HEK293 (cell line): ENCODE measurements around the gene RBPJ.

ENCODE experiments used
- HIC1 ChIP-seq: fragments of 450-650 bp; formaldehyde crosslinking; IDR thresholded peaks from 2 replicates; pipeline ENCODE4 v1.5.1; 2016; ENCODE audit warnings: missing biosample characterization, missing genetic modification characterization
- PRDM4 ChIP-seq: fragments of 450-650 bp; formaldehyde crosslinking; IDR thresholded peaks from 2 replicates; pipeline ENCODE4 v1.5.1; 2017; ENCODE audit warnings: missing biosample characterization, missing genetic modification characterization
- REPIN1 ChIP-seq: fragments of 450-650 bp; formaldehyde crosslinking; IDR thresholded peaks from 2 replicates; pipeline ENCODE4 v1.5.1; 2017; ENCODE audit warnings: missing biosample characterization, missing genetic modification characterization, low read depth
- SETDB1 ChIP-seq: IDR thresholded peaks from one replicate; pipeline ENCODE4 v1.6.1; 2017; ENCODE audit warnings: mild to moderate bottlenecking, low read length, moderate library complexity, mixed read lengths; ENCODE audit not compliant: insufficient read length
- YY2 ChIP-seq: fragments of 450-650 bp; formaldehyde crosslinking; IDR thresholded peaks from 2 replicates; pipeline ENCODE4 v1.5.1; 2016; ENCODE audit warnings: missing biosample characterization, missing genetic modification characterization
- ZNF175 ChIP-seq: fragments of 450-650 bp; formaldehyde crosslinking; IDR thresholded peaks from 2 replicates; pipeline ENCODE4 v1.5.1; 2016; ENCODE audit warnings: missing biosample characterization, missing genetic modification characterization
- ZNF394 ChIP-seq: fragments of 450-650 bp; formaldehyde crosslinking; IDR thresholded peaks from 2 replicates; pipeline ENCODE4 v1.5.1; 2016; ENCODE audit warnings: missing biosample characterization, missing genetic modification characterization, mild to moderate bottlenecking, moderate library complexity, borderline replicate concordance
- ZNF670 ChIP-seq: fragments of 450-650 bp; formaldehyde crosslinking; IDR thresholded peaks from 2 replicates; pipeline ENCODE4 v1.5.1; 2016; ENCODE audit warnings: missing biosample characterization, missing genetic modification characterization, low read depth
- TF ChIP-seq, protein P1 (sequence below): fragments of 450-650 bp; formaldehyde crosslinking; IDR thresholded peaks from 2 replicates; pipeline ENCODE4 v1.5.1; 2016; ENCODE audit warnings: missing biosample characterization, missing genetic modification characterization

DNA sequence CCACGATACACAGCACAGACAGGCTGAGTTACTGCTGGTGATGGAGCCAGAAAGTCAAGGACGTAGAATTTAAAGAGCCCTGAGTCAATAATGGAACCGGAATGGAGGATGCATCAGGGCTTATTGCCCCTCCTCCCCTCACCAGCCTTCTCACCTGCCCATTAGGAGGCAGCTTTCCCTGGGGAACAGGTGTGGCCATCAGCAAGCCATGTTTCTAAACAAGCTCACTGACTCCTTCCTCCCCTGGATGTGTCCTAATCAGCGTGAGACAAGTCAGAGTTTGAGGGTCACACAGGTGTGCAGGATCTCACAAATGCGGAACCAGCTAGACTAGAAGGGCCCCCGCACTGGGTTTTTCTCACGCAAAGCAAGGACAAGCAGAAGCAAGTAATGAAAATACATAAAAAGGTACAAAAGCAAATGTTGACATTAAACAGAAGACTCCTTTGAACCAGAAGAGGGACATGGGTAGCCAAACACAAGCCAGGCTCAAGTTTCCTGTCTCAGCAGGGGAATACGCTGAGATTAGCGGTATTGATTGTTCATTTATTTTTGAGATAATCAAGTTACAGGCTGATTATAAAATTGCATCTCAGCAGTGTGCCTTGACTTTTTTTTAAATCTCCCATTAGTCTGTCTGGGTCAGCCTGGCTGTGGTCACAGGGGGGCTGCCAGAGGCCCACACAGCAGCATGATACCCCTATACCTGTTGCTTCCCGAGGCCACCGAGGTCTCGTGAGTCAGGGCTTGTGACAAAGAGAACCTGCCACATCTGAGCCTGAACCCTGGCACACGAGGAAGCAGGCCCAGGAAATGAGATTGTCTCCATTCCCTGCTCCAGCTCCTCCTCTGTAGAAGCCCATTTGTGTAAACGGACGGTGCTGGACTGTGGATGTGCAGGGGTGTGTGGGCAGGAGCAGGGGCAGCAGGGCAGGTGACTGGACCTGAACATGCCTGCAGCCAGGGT, 132.0 kb downstream of the RBPJ start:
- no peak for TF ChIP-seq ZNF670 (tag by site-specific recombination)
- no peak for TF ChIP-seq ZNF394 (tag by site-specific recombination)
- no peak for TF ChIP-seq HIC1 (tag by site-specific recombination)
- no peak for TF ChIP-seq ZNF175 (tag by site-specific recombination)
- no peak for TF ChIP-seq SETDB1
- TF ChIP-seq, protein P1, sequence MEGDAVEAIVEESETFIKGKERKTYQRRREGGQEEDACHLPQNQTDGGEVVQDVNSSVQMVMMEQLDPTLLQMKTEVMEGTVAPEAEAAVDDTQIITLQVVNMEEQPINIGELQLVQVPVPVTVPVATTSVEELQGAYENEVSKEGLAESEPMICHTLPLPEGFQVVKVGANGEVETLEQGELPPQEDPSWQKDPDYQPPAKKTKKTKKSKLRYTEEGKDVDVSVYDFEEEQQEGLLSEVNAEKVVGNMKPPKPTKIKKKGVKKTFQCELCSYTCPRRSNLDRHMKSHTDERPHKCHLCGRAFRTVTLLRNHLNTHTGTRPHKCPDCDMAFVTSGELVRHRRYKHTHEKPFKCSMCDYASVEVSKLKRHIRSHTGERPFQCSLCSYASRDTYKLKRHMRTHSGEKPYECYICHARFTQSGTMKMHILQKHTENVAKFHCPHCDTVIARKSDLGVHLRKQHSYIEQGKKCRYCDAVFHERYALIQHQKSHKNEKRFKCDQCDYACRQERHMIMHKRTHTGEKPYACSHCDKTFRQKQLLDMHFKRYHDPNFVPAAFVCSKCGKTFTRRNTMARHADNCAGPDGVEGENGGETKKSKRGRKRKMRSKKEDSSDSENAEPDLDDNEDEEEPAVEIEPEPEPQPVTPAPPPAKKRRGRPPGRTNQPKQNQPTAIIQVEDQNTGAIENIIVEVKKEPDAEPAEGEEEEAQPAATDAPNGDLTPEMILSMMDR (tag by site-specific recombination) = no peak
- no peak for TF ChIP-seq REPIN1 (tag by site-specific recombination)
- no peak for TF ChIP-seq YY2 (tag by site-specific recombination)
- TF ChIP-seq PRDM4 (tag by site-specific recombination) = no peak
